Transverse colon (tissue), 4 donors: Measurements from ENCODE around the gene GOLGA8H.
"Not testable (repeated sequence)": the region's sequence is repeated elsewhere in the genome, so short reads cannot be mapped to it uniquely, and the experiment has no call there.

Experiments
- CTCF ChIP-seq, 5 experiments: fragments of 200-600 bp in 3 of 5; fragments of 450-650 bp in 2 of 5; sonication (generic) in 3 of 5; IDR thresholded peaks; 1 replicate in 2 of 5; 2 replicates in 3 of 5; pipeline ENCODE4 v1.5.1; 2016 to 2017; ENCODE audit warnings: antibody characterized with exemption in 5 of 5, inconsistent platforms in 3 of 5, mild to moderate bottlenecking in 2 of 5, moderate library complexity in 1 of 5
- POLR2A ChIP-seq: fragments of 450-650 bp; IDR thresholded peaks from one replicate; pipeline ENCODE4 v1.6.1; 2016; ENCODE audit warnings: antibody characterized with exemption, mild to moderate bottlenecking, moderate library complexity
- POLR2AphosphoS5 ChIP-seq, 3 donors: sonication (generic); formaldehyde crosslinking; IDR thresholded peaks; one replicate each; pipeline ENCODE4 v1.6.1; 2016; ENCODE audit warnings: antibody characterized with exemption in 3 of 3

- not testable (repeated sequence) for TF ChIP-seq POLR2A; POLR2AphosphoS5 (IDR thresholded peaks at IDR 0.05)
- TF ChIP-seq CTCF (IDR thresholded peaks at IDR 0.05) = peak in 2 of 5 experiments; percentile 25 to 26
Observed at GRCh38 chr15:30566949-30567348, 36.9 kb upstream of the GOLGA8H start.
